ENCODE data around the gene C1D. TPM values are rescaled to one million over a fixed set of nuclear protein-coding genes. Genes with fewer than 3 reads are reported as not detected.

Gene C1D, protein sequence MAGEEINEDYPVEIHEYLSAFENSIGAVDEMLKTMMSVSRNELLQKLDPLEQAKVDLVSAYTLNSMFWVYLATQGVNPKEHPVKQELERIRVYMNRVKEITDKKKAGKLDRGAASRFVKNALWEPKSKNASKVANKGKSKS
- total RNA-seq, result 10 to 100 TPM; 22.5 to 26.9 TPM

DNA sequence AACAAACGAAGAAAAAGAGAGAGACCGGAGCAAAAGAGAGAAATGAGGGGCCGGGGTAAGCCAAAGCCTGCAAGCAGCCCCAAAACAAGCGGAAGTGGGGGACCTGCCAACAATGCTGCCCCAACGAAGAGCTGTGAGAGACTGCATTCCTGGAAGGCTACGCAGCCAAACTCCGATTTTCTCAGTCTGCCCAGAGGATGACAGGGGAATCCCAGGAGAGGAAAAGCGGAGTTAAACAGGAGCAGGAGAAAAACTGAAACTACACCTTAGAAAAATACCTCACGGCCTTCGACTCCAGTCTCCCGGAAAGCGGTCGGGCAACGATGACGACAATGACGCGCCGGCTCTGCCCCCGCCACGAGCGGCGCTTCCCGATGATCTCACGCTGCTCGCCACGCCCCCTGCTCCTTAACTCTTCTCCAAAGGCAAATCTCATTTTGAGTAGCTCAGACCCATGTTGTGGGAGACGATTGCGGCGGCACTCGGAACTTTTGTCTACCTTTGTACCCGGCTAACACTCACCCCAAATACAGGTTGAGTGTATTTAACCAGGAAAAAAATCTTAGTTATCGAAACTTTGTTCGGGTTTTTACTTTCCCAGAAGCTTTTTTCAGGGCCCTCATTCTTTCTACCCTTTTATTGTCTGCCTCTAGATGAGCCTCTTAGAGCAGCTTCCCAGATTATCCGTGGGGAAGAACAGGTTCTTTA, at the start of gene C1D:
C1D (minus strand) TSS at position 325 of the 708 bp plus-strand sequence. CDS start 15,694 bp downstream, outside the sequence.
- DNase-seq, result peak; percentile 95 to 96
- no peaks in the 10 kb centered on the region for H3K36me3 Mint-ChIP-seq (ENCODE audit: insufficient read depth in 2 of 2)
- peaks cover 37% of the 10 kb centered on the region for H3K4me1 Mint-ChIP-seq (ENCODE audit: low read depth)

DNA sequence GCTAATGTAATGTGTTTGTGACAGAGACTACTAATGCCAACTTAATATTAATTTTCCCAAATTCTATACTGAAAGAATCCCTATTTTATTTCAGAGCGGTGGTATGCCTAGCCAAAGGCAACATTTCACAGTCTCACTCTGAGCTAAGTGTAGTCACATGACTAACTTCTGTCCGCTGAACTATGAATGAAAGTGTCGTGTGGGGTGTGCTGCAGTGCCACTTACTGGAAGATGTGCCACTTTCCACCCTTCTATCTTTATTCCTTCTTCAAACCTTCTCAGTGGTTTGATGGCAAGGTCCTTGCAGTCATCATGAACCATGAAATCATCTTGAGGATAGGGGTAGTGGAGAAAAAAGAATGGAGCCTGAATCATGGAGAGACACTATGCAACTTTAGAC, 47.3 kb upstream of the C1D start:
- H3K4me3 Mint-ChIP-seq, result no peak overlapping the region
- H3K27me3 Mint-ChIP-seq (ENCODE audit: low read depth), result no peaks in the 10 kb centered on the region
- no peaks in the 10 kb centered on the region for H3K4me1 Mint-ChIP-seq (ENCODE audit: low read depth)
- peak overlapping the region; percentile 39 for H3K27ac Mint-ChIP-seq
- H3K36me3 Mint-ChIP-seq (ENCODE audit: insufficient read depth in 2 of 2), result peaks cover 1 to 10% of the 10 kb centered on the region in 2 donors
- H3K9me3 Mint-ChIP-seq, result peaks cover 6 to 9% of the 10 kb centered on the region in 2 donors
- no peak for DNase-seq
- ATAC-seq (replicated peaks in 1 of 2), result no peak

More for the DNA sequence above, at the start of gene C1D:
- Mint-ChIP-seq H3K9me3 (no peaks in the 10 kb centered on the region), H3K27me3 (ENCODE audit: low read depth) (peaks cover 5% of the 10 kb centered on the region), H3K4me3 (peak within 1 kb of the TSS; percentile 89 to 97), H3K27ac (peak within 1 kb of the TSS; percentile 98)
- ATAC-seq (replicated peaks in 1 of 2), result peak; percentile 97 to 99

DNA sequence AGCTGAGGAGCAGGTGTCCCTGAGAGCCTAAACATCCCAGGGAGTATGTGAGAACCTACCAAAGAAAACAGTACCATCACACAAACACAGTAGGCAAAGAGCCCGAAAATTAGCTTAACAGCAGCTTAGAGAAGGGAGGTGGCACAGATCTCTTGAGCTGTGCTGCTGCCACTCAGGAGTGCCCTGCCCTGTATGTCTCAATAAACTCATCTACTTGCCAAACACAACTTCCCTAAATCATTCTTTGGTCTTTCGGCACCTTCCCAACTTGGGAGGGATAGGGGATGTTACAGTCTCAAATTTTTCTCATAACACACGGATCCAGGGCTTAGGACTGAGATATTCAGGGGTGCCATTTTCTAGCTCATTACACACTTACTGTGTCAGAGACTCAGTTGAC, 45.3 kb upstream of the C1D start:
- peaks cover 1 to 10% of the 10 kb centered on the region in 2 donors for H3K36me3 Mint-ChIP-seq (ENCODE audit: insufficient read depth in 2 of 2)
- no peak overlapping the region for H3K27ac Mint-ChIP-seq

DNA sequence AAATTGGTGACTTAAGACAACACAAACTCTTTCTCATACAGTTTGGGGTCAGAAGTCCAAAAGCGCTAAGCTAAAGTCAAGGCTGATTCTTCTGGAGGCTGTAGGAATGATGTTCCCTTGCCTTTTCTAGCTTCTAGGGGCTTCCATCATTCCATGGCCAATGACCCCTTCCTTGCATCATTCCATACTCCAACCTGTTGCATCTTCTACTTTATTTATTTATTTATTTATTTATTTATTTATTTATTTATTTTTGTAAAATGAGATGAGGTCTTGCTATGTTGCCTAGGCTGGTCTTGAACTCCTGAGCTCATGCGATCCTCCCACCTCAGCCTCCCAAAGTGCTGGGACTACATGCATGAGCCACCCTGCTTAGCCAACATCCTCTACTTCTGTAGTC, 44.7 kb upstream of the C1D start:
- Mint-ChIP-seq H3K36me3 (ENCODE audit: insufficient read depth in 2 of 2) (peaks cover 1 to 10% of the 10 kb centered on the region in 2 donors), H3K9me3 (peaks cover 6 to 9% of the 10 kb centered on the region in 2 donors), H3K27me3 (ENCODE audit: low read depth) (no peaks in the 10 kb centered on the region), H3K27ac (no peak overlapping the region), H3K4me3 (no peak overlapping the region), H3K4me1 (ENCODE audit: low read depth) (no peaks in the 10 kb centered on the region)
- no peak for ATAC-seq (replicated peaks in 1 of 2)
- DNase-seq, result no peak

More for the DNA sequence above, 45.3 kb upstream of the C1D start:
- H3K4me3 Mint-ChIP-seq, result no peak overlapping the region
- DNase-seq (no peak), ATAC-seq (replicated peaks in 1 of 2) (no peak)
- no peaks in the 10 kb centered on the region for H3K27me3 Mint-ChIP-seq (ENCODE audit: low read depth)
- no peaks in the 10 kb centered on the region for H3K4me1 Mint-ChIP-seq (ENCODE audit: low read depth)
- H3K9me3 Mint-ChIP-seq, result peaks cover 6 to 9% of the 10 kb centered on the region in 2 donors

DNA sequence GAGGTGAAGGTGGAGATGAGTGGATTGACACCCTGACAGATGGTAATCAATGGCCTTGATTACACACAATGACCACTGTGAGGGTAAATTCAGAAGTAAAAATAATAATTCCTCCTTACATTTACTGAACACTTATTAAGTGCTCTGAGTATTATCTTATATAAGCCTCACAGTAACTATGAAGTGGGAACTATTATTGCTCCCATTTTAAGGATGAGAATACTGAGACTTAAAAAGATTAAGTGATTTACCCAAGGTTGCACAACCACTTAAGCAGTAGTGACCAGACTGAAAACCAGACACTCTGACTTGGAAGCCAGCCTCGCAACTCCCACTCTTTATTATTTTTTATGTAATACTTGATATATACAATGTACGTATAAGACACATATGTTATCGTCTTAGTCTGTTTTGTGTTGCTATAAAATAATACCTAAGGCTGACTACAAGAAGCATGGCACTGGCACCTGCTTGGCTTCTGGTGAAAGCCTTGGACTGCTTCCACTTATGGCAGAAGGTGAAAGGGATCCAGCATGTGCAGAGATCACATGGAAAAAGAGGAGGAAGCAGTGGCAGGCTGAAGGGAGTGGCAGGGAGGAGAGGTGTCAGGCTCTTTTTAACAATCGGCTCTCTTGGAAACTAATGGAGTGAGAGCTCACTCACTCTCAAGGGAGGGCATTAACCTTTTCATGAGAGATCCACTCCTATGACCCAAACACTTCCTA, 41.5 kb upstream of the C1D start:
- Mint-ChIP-seq H3K4me3 (no peak overlapping the region), H3K27ac (no peak overlapping the region), H3K4me1 (ENCODE audit: low read depth) (peaks cover 3% of the 10 kb centered on the region), H3K9me3 (peaks cover 6 to 9% of the 10 kb centered on the region in 2 donors), H3K27me3 (ENCODE audit: low read depth) (no peaks in the 10 kb centered on the region), H3K36me3 (ENCODE audit: insufficient read depth in 2 of 2) (peaks cover 1 to 10% of the 10 kb centered on the region in 2 donors)
- no peak for DNase-seq
- ATAC-seq (replicated peaks in 1 of 2), result no peak

DNA sequence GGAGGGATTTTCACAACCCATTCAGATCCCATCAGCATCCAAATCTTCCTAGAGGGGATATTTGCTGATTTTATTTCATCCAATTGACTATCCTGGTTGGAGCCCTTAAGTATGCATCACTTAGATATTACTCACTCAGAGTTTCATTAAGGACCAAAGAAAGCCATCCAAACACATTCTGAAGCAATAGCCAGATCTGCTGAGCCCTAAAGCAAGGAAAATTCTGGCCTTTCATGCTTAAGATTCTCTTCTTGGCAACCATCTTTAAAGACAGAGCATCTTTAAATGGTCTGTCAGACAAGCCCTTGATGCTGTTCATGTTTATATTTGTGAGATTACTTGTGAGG, 40.9 kb upstream of the C1D start:
- no peak overlapping the region for H3K4me3 Mint-ChIP-seq
- peaks cover 7% of the 10 kb centered on the region for H3K4me1 Mint-ChIP-seq (ENCODE audit: low read depth)

DNA sequence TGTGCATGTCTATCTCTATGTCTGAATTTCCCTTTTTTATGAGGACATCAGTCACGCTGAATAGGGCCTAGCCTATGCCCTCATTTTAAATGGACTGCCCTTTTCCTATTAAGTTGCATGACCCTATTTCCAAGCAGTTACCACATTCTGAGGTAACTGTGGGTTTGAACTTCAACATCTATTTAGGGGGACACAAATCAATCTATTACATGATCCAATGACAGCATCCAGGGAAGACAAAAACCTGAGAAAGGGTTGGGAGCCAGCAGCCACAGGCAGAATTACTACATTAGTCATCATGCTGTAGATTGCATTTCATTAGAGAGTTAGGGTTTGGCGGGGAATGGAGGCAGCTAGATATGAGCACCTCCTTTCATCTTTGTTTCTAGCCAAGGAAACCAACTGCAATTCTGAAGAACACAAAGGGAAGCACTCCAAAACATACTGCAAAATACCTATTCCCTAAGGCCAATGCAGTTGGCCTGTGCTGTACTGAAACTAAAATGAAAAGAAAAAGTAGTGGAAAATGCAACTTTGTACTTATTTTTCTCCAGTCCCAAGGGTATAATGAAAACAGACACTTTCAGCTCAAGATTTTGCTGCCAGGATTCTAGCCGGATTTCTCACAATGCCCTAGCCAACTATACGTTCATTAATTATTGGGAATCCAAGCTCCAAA, 40.4 kb upstream of the C1D start:
- Mint-ChIP-seq H3K27ac (no peak overlapping the region), H3K4me3 (no peak overlapping the region), H3K27me3 (ENCODE audit: low read depth) (no peaks in the 10 kb centered on the region), H3K36me3 (ENCODE audit: insufficient read depth in 2 of 2) (peaks cover 1 to 10% of the 10 kb centered on the region in 2 donors), H3K9me3 (peaks cover 6 to 9% of the 10 kb centered on the region in 2 donors), H3K4me1 (ENCODE audit: low read depth) (peaks cover 7% of the 10 kb centered on the region)
- no peak for ATAC-seq (replicated peaks in 1 of 2)
- DNase-seq, result no peak

More for the DNA sequence above, 40.9 kb upstream of the C1D start:
- no peak overlapping the region for H3K27ac Mint-ChIP-seq
- peaks cover 1 to 10% of the 10 kb centered on the region in 2 donors for H3K36me3 Mint-ChIP-seq (ENCODE audit: insufficient read depth in 2 of 2)
- peaks cover 6 to 9% of the 10 kb centered on the region in 2 donors for H3K9me3 Mint-ChIP-seq
- no peak for ATAC-seq (replicated peaks in 1 of 2)
- H3K27me3 Mint-ChIP-seq (ENCODE audit: low read depth), result no peaks in the 10 kb centered on the region
- no peak for DNase-seq

DNA sequence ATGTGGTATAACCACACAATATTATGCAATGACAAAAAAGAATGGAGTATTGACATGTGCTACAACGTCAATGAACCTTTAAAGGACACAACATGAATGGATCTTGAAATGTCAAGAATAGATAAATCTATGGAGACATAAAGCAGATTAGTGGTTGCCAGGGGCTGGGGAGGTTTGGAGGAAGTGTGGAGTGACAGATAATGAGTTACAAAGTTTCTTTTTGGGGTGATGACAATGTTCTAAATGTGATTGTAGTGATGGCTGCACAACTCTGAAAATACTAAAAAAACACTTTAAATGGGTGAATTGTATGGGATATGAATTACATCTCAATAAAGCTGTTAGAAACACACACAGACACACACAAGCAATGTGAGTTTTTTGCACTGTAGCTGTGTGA, 37.4 kb upstream of the C1D start:
- Mint-ChIP-seq H3K36me3 (ENCODE audit: insufficient read depth in 2 of 2) (no peaks in the 10 kb centered on the region), H3K27me3 (ENCODE audit: low read depth) (no peaks in the 10 kb centered on the region), H3K27ac (no peak overlapping the region), H3K4me1 (ENCODE audit: low read depth) (peaks cover 7% of the 10 kb centered on the region), H3K4me3 (no peak overlapping the region), H3K9me3 (no peaks in the 10 kb centered on the region)
- no peak for DNase-seq
- no peak for ATAC-seq (replicated peaks in 1 of 2)

DNA sequence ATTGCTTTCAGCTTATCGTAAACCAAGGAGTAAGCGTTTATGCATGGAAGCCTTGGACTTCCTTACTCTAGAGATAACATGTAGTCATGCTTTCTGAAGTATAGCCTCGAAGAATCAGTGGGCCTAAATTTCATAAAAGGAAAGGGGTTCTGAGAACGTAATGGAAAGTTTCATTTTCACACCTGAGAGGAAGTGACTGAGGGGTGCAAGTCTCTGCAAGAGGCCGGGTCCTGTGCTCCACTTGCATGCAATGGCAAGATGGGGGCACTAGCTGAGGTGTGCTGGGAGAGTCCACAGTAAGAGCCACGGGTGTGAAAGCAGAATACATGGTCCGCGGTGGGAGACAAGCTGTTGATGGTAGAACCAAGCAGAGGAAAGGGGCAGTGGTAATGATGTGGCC, 36.5 kb upstream of the C1D start:
- Mint-ChIP-seq H3K4me3 (no peak overlapping the region), H3K4me1 (ENCODE audit: low read depth) (peaks cover 7% of the 10 kb centered on the region), H3K27me3 (ENCODE audit: low read depth) (no peaks in the 10 kb centered on the region), H3K9me3 (no peaks in the 10 kb centered on the region), H3K27ac (no peak overlapping the region), H3K36me3 (ENCODE audit: insufficient read depth in 2 of 2) (no peaks in the 10 kb centered on the region)
- DNase-seq (no peak), ATAC-seq (replicated peaks in 1 of 2) (no peak)

DNA sequence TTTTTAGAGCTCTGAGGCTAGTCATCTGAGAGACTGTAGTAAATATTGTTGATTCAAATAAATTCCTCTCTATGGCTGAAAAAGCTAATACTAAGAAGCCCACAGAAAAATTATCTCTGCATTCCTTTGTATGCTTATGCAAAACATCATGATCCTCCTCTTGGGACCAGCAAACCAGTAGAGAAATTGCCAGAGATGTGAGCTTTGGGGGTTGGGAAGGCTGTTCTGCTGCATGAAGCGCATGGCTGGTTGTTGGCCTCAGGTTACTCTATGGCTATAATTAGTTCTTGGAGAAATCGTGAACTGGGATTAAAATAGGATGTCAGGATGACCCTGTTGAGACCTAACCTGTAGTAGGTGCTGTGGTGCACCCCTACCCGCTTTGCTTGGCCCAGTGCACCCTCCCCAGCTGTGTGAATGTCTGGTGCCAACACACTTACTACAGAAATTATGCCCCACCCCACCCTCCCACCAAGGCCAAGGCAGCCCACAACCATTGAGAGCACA, 35.5 kb upstream of the C1D start:
- ATAC-seq (replicated peaks in 1 of 2) (no peak), DNase-seq (no peak)
- Mint-ChIP-seq H3K4me1 (ENCODE audit: low read depth) (peaks cover 7% of the 10 kb centered on the region), H3K36me3 (ENCODE audit: insufficient read depth in 2 of 2) (no peaks in the 10 kb centered on the region), H3K4me3 (no peak overlapping the region), H3K27ac (no peak overlapping the region), H3K9me3 (no peaks in the 10 kb centered on the region), H3K27me3 (ENCODE audit: low read depth) (no peaks in the 10 kb centered on the region)

DNA sequence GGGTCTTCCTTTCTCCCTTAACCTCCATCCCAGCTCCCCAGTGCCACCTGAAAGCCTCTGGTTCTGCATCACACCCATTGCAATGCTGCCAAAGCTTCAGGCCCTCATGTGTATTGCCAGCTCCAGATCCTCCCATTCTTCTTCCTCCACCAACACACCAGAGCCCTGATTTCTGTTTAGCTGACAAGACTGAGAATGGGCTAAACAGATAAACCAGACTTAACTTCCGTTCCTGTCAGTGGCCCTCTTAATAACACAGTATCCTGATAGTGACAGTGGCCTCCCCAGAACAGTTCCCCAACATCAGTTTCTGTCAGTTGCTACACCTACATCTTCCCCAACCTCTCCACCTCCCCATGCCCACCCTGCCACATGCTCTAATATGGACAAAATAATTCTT, 31.3 kb upstream of the C1D start:
- H3K36me3 Mint-ChIP-seq (ENCODE audit: insufficient read depth in 2 of 2), result no peaks in the 10 kb centered on the region
- no peak for DNase-seq
- H3K9me3 Mint-ChIP-seq, result no peaks in the 10 kb centered on the region
- no peak overlapping the region for H3K27ac Mint-ChIP-seq
- no peak for ATAC-seq (replicated peaks in 1 of 2)
- H3K4me1 Mint-ChIP-seq (ENCODE audit: low read depth), result peaks cover 3% of the 10 kb centered on the region
- H3K27me3 Mint-ChIP-seq (ENCODE audit: low read depth), result no peaks in the 10 kb centered on the region
- H3K4me3 Mint-ChIP-seq, result no peak overlapping the region

DNA sequence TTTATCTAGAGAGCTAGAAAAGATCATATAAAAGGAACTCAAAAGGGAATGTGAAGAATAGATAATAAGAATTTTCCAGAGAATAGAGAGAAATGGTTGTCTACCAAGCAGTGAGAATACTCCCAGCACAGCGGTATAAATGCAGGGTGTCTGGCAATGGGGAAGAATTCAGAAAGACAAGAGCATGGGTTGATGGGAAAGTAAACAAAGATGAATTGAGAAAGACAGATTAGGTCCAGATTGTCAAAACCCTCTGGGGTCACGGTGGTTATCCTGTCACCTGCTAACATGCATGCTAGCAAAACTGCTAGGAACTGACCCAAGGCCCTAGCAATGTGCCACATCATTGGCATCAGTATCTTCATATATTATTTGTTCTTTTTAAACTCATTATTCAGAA, 30.8 kb upstream of the C1D start:
- no peak for DNase-seq
- Mint-ChIP-seq H3K4me3 (no peak overlapping the region), H3K4me1 (ENCODE audit: low read depth) (no peaks in the 10 kb centered on the region), H3K36me3 (ENCODE audit: insufficient read depth in 2 of 2) (no peaks in the 10 kb centered on the region), H3K27ac (no peak overlapping the region), H3K9me3 (no peaks in the 10 kb centered on the region), H3K27me3 (ENCODE audit: low read depth) (no peaks in the 10 kb centered on the region)
- no peak for ATAC-seq (replicated peaks in 1 of 2)

Data from activated T-cell treated with anti-CD3 and anti-CD28 coated beads, Interleukin-2, amount 50 U/mL, for 72 hours (primary cell).